DOHH2 (cell line): ENCODE measurements around the gene SPATA2.

ENCODE experiments used
- H3F3A ChIP-seq: fragments of 200-600 bp; sonication (generic), shearing (Covaris generic); 2 replicates; pipeline ENCODE4 v1.6.0; 2016; ENCODE audit warnings: antibody characterized with exemption, mild to moderate bottlenecking; ENCODE audit not compliant: control insufficient read depth, insufficient read depth
- H3K27ac ChIP-seq: fragments of 200-600 bp; sonication (generic); 2 replicates; pipeline ENCODE4 v1.5.1; 2014; ENCODE audit warnings: low read depth, mild to moderate bottlenecking, low read length, moderate library complexity
- H3K27me3 ChIP-seq: fragments of 200-600 bp; sonication (generic); 2 replicates; pipeline ENCODE4 v1.6.1; 2014; ENCODE audit warnings: mild to moderate bottlenecking, low read length, mixed read lengths; ENCODE audit not compliant: control insufficient read depth
- H3K36me3 ChIP-seq: fragments of 200-600 bp; sonication (generic); 2 replicates; pipeline ENCODE4 v1.6.1; 2014; ENCODE audit warnings: mild to moderate bottlenecking, low read length, moderate library complexity, mixed read lengths; ENCODE audit not compliant: control insufficient read depth
- H3K4me1 ChIP-seq: fragments of 200-600 bp; sonication (generic); 2 replicates; pipeline ENCODE4 v1.6.1; 2014; ENCODE audit warnings: mild to moderate bottlenecking, low read length, mixed read lengths; ENCODE audit not compliant: control insufficient read depth
- H3K4me2 ChIP-seq: fragments of 200-600 bp; sonication (generic); 2 replicates; pipeline ENCODE4 v1.6.0; 2014; ENCODE audit warnings: mild to moderate bottlenecking, low read length, moderate library complexity
- H3K4me3 ChIP-seq: fragments of 200-600 bp; sonication (generic); 2 replicates; pipeline ENCODE4 v1.5.1; 2014; ENCODE audit warnings: mild to moderate bottlenecking, low read length, mixed read lengths
- H3K79me2 ChIP-seq: fragments of 200-600 bp; sonication (generic); 2 replicates; pipeline ENCODE4 v1.6.1; 2014; ENCODE audit warnings: mild to moderate bottlenecking, low read length, mixed read lengths; ENCODE audit not compliant: control insufficient read depth
- H3K9me2 ChIP-seq: fragments of 200-600 bp; sonication (generic); replicated peaks from 2 replicates; pipeline ENCODE4 v1.6.1; 2014; ENCODE audit warnings: mild to moderate bottlenecking, low read length, mixed read lengths; ENCODE audit not compliant: control insufficient read depth
- H3K9me3 ChIP-seq: fragments of 200-600 bp; sonication (generic); 2 replicates; pipeline ENCODE4 v1.6.1; 2014; ENCODE audit warnings: antibody characterized with exemption, low read length, mixed read lengths; ENCODE audit not compliant: control insufficient read depth, insufficient read depth
- H4K20me1 ChIP-seq: fragments of 200-600 bp; sonication (generic); 2 replicates; pipeline ENCODE4 v1.6.0; 2014; ENCODE audit warnings: low read depth, mild to moderate bottlenecking, antibody characterized with exemption, low read length, moderate library complexity; ENCODE audit not compliant: control insufficient read depth, insufficient read depth
- CTCF ChIP-seq: fragments of 200-600 bp; sonication (generic); IDR thresholded peaks from one replicate; pipeline ENCODE4 v1.5.1; 2014; ENCODE audit warnings: antibody characterized with exemption, mild to moderate bottlenecking, low read depth, low read length; ENCODE audit not compliant: poor library complexity, severe bottlenecking
- EZH2phosphoT487 ChIP-seq: fragments of 200-600 bp; sonication (generic); IDR thresholded peaks from 2 replicates; pipeline ENCODE4 v1.6.1; 2017; ENCODE audit warnings: borderline replicate concordance, mild to moderate bottlenecking, antibody characterized with exemption, low read length, moderate library complexity, mixed read lengths

Gene SPATA2

GRCh38 chr20:49894073-49894470 is 21.3 kb downstream of the SPATA2 start:
- Histone ChIP-seq H3K79me2 (no peaks in the 10 kb centered on the region), H4K20me1 (no peaks in the 10 kb centered on the region), H3K36me3 (no peaks in the 10 kb centered on the region), H3K4me2 (peak overlapping the region; percentile 9; the same call in 1 of the 2 replicates), H3K9me3 (no peaks in the 10 kb centered on the region), H3K4me1 (peaks cover 6% of the 10 kb centered on the region), H3F3A (peaks cover 3% of the 10 kb centered on the region; the same call in 1 of the 2 replicates), H3K4me3 (no peak overlapping the region), H3K9me2 (no peaks in the 10 kb centered on the region), H3K27ac (no peak overlapping the region), H3K27me3 (no peaks in the 10 kb centered on the region)
- TF ChIP-seq CTCF (no peak), EZH2phosphoT487 (no peak)

DNA sequence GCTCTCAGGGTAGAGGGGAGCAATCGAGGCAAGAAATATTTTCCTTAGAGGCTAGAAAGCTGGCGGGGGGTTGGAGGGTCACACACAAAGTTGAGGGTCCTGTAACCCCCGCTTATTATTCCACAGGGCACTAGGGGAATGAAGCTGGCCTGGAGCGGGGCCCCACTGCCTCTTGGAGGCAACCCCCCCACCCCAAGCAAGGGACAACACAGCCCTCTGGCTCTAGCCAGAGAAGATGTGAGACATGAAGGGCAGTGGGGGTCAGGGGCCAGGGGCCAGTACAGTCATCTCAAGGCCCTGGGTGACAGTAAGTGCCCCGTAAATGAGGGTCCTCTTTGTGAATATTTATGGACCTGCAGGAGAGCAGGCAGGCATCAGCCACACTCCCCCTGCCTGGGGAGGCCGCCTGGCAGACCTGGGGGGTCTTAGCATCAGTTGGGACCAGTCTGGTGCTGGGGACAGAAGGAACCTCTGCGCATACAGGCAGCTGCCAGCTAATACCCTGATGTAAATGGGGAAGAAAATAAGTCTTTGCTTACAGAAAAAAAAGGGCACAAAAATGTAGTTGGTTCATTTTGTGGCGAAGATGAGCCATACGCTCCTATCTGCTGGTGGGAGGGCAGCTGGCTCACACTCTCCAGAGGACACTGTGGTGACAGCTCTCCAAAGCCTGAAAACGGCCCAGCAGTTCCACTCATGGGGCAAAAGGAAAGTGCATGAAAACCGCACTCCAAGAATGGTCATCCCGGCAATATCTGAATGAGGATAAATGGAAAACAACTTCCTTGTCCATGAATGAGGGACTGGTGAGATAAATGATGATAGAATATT is 21.9 kb downstream of the SPATA2 start:
- Histone ChIP-seq H3K9me2 (no peaks in the 10 kb centered on the region), H3K27ac (no peak overlapping the region), H4K20me1 (no peaks in the 10 kb centered on the region), H3K4me2 (peak overlapping the region; percentile 9; the same call in 1 of the 2 replicates), H3K4me3 (no peak overlapping the region), H3F3A (peaks cover 3% of the 10 kb centered on the region; the same call in 1 of the 2 replicates), H3K4me1 (peaks cover 11% of the 10 kb centered on the region), H3K79me2 (no peaks in the 10 kb centered on the region), H3K27me3 (no peaks in the 10 kb centered on the region), H3K36me3 (peaks cover 2% of the 10 kb centered on the region; the same call in 1 of the 2 replicates), H3K9me3 (no peaks in the 10 kb centered on the region)
- no peak for TF ChIP-seq CTCF
- no peak for TF ChIP-seq EZH2phosphoT487

- Histone ChIP-seq H3K27me3 (no peaks in the 10 kb centered on the region), H3K27ac (no peak overlapping the region), H3K4me1 (peaks cover 14% of the 10 kb centered on the region), H3K9me2 (no peaks in the 10 kb centered on the region), H3K79me2 (no peaks in the 10 kb centered on the region), H3K9me3 (no peaks in the 10 kb centered on the region), H3K4me3 (no peak overlapping the region), H4K20me1 (no peaks in the 10 kb centered on the region), H3F3A (peaks cover 3% of the 10 kb centered on the region; the same call in 1 of the 2 replicates), H3K36me3 (peaks cover 7% of the 10 kb centered on the region; the same call in 1 of the 2 replicates), H3K4me2 (no peak overlapping the region)
- TF ChIP-seq CTCF (no peak), EZH2phosphoT487 (no peak)
Measured at GRCh38 chr20:49892817-49893216, 22.5 kb downstream of the SPATA2 start.
